NCI-H748 (cell line): ENCODE measurements around the gene PTPRD.

ENCODE experiments used
- DNase-seq: peaks from one replicate; lab custom pipeline; 2025; ENCODE audit not compliant: unreplicated experiment; lab: John Stamatoyannopoulos, UW

The PTPRD gene

DNA sequence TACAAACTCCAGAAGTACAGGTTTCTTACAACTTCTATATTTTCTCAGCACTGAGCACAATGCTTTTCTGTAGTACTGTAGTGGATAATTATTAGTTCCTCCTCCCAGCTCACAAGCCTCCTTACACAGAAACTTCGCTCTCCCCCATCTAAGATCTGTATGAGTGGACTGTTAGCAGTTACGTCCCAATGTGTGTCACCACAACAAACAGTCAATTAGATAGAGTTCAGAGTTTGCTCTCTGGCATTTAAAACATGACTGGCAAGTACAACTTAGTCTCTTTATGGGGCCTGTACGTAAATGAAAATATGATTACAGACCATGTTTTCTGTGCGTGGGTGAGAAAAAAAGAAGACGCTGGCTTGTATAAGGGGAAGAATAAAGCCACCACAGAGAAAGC lies 2181.9 kb downstream of the PTPRD start:
- no peak for DNase-seq

DNA sequence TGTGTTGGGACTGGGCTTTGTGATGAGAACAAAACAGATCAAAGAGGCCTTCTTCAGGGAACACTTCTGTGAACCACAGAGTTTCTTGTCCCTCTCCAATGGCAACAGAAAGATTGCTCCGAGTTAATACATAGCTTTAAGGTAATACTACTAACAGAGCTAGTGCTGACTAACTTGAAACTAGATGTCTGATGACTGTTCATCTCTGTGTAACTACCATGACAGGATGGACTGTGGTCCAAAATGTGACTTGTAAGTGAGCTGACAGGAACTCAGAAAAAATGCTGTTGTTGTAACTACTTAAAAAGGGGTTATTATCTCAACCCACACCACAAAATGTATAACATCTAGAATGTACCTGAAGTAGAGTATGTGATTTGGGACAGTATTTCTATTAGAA lies 2183.0 kb downstream of the PTPRD start:
- DNase-seq = no peak

- no peak for DNase-seq
Observed at GRCh38 chr9:8429157-8429556, 2183.6 kb downstream of the PTPRD start.

DNA sequence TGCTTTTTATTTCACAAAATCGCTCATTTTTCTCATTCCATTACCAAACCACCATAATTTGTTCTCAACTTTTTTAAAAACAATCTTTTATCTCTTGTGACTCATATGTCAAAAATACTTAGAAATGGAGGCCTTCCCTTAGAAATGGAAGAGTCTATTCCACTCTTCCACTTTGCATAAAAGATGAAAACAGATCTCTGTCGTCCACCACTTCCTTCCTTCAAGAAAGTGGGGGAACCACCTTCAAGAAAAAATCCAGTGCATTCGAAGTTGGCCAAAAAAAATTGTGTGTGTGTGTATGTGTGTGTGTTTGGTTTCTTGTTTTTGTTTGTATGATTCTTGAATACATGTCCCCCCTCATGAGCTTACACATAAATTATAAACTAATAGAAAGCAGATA lies 2184.4 kb downstream of the PTPRD start:
- no peak for DNase-seq

DNA sequence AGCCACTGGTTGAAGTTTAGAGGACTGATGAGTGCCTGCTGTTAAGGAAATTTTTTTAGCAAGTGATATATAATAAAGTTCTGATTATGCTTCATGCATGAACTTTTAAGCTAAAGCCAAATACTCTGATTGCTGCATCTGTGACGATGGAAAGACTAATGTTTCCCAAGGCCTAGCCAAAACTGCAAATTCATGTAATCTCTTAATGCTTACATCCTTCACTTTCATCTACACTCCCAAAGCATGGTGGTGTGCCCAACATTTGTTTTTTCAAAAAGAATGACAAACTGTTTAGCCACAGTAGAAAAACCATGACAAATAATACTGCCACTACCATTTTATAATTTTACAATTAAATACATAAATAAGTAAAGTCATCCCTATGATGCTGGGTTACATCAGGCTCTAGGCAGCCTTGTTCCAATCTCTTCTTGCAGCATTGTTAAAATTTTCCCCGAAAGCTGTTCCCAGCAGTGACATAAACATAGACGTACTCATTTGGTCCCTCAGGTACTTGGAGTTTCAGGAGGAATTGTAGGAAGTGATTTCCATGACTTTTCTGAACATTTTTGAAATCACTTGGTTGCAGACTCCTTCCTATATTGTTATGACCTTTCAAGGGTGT lies 2187.9 kb downstream of the PTPRD start:
- DNase-seq = no peak

GRCh38 chr9:8420416-8420815 lies 2192.4 kb downstream of the PTPRD start:
- no peak for DNase-seq

DNA sequence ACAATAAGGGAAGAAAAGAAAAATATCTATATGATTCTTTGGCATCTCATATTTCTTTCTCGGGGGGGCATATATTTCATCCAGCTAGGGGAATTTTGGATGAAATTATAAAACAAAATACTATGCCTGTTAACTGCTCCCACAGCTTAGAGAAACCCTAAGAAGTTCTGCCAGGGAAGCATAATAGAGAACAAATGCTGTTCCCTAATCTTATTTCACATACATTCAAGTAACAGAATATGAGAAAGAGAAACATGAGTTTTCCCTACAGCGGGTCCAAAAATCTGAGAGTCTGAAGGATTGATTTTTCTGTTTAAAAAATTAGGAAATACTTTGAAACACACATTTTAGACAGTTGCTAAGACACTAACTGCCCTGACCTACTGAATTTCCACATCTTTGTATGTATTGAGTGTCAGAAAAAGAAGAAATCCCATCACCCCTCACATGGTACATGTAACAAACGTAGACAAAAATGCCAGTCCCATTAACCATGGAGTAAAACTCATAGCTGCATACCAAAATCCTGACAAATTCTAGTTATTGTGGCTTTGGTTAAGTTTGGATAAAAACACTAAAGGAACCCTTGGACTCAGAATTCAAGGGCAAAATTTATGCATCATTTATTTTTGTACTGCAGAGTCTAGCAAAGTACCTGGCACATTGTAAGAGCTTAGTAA lies 2193.1 kb downstream of the PTPRD start:
- no peak for DNase-seq

GRCh38 chr9:8417341-8417740 lies 2195.5 kb downstream of the PTPRD start:
- no peak for DNase-seq

DNA sequence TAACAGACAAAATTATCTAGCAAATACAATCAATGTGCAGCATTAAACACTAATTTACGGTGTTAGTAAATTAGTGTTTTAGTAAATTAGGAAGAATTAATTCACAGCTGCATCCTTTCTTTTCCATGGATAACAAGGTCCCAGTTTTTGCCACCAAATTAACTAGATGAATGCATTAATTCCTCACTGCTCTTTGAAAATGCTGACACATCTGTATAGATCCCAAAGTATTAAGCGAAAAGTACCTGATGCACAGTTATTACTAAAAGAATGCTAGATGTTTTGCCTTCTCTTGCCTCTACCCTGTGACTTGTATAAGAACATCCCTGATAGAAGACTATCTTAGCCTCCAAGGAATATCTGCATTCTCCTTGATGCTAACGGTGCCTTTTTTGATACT lies 2200.5 kb downstream of the PTPRD start:
- DNase-seq = no peak

GRCh38 chr9:8408575-8409190 lies 2204.1 kb downstream of the PTPRD start:
- DNase-seq = no peak

GRCh38 chr9:8401961-8402705 lies 2210.7 kb downstream of the PTPRD start:
- peak; percentile 72 for DNase-seq

DNA sequence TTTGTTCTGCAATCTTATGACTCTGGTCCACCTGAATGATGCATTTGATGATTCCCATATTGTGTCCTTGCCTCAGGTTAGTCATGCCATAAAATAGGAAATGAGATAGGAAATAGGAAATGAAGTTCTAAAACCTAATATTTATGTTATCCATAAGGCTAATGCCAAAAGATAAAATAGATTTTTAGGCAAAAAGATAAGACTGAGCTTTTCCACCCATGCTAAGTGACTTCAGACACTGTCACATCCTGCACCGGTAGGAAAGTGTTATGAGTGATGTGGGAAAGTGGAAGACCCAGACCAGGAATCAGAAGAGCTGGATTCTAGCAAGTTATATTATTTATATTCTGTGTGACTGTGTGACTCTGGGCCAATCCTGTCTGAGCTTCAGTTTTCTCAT lies 2212.4 kb downstream of the PTPRD start:
- no peak for DNase-seq

- DNase-seq = no peak
Observed at GRCh38 chr9:8395022-8395421, 2217.8 kb downstream of the PTPRD start.

- DNase-seq = no peak
Observed at GRCh38 chr9:8394341-8394740, 2218.5 kb downstream of the PTPRD start.

DNA sequence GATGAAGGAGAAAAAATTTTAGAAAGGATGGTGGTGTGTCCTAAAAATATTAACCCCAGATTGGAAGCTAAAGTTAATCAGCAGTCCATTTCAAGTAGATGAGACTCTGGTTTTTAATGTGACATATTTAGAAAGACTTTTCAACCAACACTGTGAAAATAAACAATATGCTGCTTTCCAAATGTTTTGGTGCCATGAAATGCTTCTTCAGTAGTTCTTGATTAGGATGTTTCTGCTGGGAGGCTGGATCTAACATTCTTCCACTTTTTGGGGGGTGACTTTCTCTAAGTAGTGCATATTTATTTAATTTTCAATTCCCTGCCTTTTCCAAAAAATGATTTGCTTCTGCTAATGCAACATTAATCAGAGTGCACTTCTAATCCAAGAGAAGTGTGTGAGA lies 2219.9 kb downstream of the PTPRD start:
- DNase-seq = no peak

GRCh38 chr9:8391566-8391965 lies 2221.2 kb downstream of the PTPRD start:
- no peak for DNase-seq

GRCh38 chr9:8391132-8391531 lies 2221.7 kb downstream of the PTPRD start:
- no peak for DNase-seq

- no peak for DNase-seq
Observed at GRCh38 chr9:8390571-8390970, 2222.2 kb downstream of the PTPRD start.

DNA sequence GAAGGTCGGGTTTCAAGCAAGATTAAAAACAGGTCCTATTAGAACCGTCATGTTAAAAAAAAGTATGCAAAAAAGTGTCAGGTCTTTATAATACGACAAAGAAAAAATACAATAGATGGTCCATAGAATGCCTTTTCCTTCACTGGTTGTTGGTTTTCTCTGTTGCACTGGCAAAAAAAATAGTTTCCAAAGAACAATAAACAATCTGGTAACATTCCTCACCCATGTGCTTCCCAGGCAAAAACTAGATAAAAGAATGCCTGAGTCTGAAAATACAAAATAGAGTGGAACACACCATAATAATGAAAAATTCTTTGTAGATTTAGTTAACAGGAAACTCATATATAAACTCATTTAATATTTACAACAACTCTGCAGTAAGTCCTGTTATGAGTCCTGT lies 2223.3 kb downstream of the PTPRD start:
- no peak for DNase-seq

DNA sequence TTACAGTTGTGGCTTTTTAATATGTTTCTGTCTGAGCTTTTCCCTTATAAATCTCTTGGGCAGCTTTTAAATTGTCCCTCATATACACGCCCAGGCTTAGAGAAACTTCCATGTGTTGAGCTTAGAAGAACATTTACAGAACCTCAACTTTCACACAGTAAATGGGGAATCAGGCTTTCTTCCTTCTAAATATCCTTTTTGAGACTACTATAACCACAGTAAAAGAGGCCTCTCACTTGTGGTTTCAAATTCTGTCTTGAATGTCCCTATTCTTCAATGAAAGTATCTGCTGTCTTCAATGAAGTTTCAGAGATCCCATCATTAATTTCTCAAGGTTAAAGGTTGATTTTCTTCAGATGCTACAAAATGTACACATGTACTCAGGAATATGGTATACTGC lies 2224.7 kb downstream of the PTPRD start:
- DNase-seq = no peak

- no peak for DNase-seq
Observed at GRCh38 chr9:8384091-8384490, 2228.7 kb downstream of the PTPRD start.
